Lower lobe of right lung (tissue), 2 donors: ENCODE measurements around the gene ZCCHC2. TPM values are rescaled to one million over a fixed set of nuclear protein-coding genes. Genes with fewer than 3 reads are reported as not detected.
A peak's percentile ranks its signal among the peaks of the same experiment; 100 is the strongest.

ENCODE experiments used
- ATAC-seq, 2 donors: fragments of 200-7000 bp; cut with Tn5 transposase; one replicate each; pipeline ENCODE4 v1.9.1; 2020 to 2022; ENCODE audit warnings: mild to moderate bottlenecking in 2 of 2, moderate library complexity in 2 of 2
- DNase-seq: peaks from one replicate; pipeline ENCODE4 v3.0.0-alpha.2; 2020
- H3K27ac ChIP-seq: fragments of 200-600 bp; one replicate; pipeline ENCODE4 v1.8.0; 2022
- H3K27me3 ChIP-seq: fragments of 200-600 bp; one replicate; pipeline ENCODE4 v1.8.0; 2022; ENCODE audit warnings: low read depth
- H3K36me3 ChIP-seq: fragments of 200-600 bp; one replicate; pipeline ENCODE4 v1.8.0; 2022; ENCODE audit warnings: mild to moderate bottlenecking
- H3K4me1 ChIP-seq: fragments of 200-600 bp; one replicate; pipeline ENCODE4 v1.8.0; 2022
- H3K4me3 ChIP-seq: fragments of 200-600 bp; one replicate; pipeline ENCODE4 v1.8.0; 2022; ENCODE audit warnings: mild to moderate bottlenecking
- H3K9me3 ChIP-seq: fragments of 200-600 bp; one replicate; pipeline ENCODE4 v1.8.0; 2022
- intact Hi-C: fragments of 100-400 bp; cut with DNase I; formaldehyde crosslinking; loops from one replicate; pipeline ENCODE4 v1.11.0; 2022
- total RNA-seq: library from RNA; stranded (reverse); fragmentation: NEBNext Ultra II Directional; extraction: Animal tissue kit (Norgen Biotek cat#: 25700); gene quantifications from one replicate; pipeline ENCODE4 v1.2.1, GENCODE V29; 2021
- TF ChIP-seq, protein P1 (sequence below): fragments of 200-600 bp; IDR thresholded peaks from one replicate; pipeline ENCODE4 v1.8.0; 2022; ENCODE audit warnings: antibody characterized with exemption, mild to moderate bottlenecking
- donor health status: DM: no; HTN: yes; CAD: no; lungs with severe emphysema.

The ZCCHC2 gene
- total RNA-seq, 1 donor from 2014 or later = 51.9 TPM

DNA sequence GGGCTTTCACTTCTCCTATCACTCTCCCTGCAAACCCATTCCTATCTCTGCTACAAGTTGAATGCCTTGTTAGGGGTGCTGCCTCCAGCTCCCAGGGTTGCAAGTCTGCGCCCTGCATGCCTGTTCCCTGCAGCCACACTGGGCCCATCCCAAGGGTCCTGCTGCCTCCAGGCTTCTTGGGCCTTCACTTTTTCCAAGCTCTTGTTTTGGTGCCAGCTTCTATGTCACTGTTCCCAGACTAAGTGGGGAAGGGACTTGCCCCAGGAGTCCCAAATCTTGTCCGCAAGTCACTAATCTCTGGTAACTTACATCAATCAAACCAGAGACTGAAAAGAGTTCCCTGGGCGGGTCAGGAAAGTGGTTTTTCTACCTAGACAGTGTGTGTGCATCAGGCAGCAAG lies 65.4 kb downstream of the ZCCHC2 start:
- no peak for DNase-seq
- Histone ChIP-seq H3K27me3 (no peaks in the 10 kb centered on the region), H3K4me3 (no peak overlapping the region), H3K36me3 (peaks cover 6% of the 10 kb centered on the region), H3K27ac (no peak overlapping the region), H3K4me1 (peaks cover 18% of the 10 kb centered on the region), H3K9me3 (no peaks in the 10 kb centered on the region)
- TF ChIP-seq, protein P1, sequence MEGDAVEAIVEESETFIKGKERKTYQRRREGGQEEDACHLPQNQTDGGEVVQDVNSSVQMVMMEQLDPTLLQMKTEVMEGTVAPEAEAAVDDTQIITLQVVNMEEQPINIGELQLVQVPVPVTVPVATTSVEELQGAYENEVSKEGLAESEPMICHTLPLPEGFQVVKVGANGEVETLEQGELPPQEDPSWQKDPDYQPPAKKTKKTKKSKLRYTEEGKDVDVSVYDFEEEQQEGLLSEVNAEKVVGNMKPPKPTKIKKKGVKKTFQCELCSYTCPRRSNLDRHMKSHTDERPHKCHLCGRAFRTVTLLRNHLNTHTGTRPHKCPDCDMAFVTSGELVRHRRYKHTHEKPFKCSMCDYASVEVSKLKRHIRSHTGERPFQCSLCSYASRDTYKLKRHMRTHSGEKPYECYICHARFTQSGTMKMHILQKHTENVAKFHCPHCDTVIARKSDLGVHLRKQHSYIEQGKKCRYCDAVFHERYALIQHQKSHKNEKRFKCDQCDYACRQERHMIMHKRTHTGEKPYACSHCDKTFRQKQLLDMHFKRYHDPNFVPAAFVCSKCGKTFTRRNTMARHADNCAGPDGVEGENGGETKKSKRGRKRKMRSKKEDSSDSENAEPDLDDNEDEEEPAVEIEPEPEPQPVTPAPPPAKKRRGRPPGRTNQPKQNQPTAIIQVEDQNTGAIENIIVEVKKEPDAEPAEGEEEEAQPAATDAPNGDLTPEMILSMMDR = no peak
- intact Hi-C loops = no loop called here
- ATAC-seq = no peak

DNA sequence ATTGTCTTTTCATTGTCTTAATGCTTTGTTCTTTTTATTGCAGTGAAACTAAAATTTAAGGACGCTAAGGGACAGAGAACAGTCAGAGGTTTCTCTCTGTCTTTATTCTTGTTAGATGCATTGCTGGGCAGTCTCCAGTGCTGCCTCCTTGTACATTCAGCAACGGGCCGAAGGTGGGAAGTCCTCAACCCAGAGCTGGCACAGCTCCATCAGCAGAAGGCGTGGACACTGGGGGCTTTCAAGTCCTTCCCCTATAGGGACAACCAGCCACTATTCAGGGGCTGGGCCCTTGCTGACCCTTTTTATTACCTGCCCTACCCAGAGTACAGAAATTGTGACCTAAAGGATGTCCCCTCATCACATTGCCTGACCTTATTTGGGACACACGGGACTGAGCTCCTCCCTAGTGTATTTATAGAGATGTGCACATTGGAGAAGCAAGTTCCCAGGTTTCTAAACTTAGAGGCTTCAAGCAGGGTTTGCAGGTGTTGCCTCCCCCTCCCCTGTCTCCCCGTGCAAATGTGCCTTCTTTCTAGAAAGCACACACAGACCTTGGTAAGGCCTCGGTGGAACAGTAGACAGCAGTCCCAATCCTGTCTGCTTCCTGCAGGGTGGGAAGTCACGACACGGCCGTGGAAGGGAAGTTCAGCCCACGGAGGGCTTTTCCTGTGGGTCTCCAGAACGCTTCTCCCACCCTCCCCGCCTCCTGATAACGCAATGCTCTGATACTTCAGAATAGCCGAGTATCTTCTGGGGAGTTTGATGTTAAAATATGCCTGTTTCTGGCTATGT lies 68.2 kb downstream of the ZCCHC2 start:
- Histone ChIP-seq H3K36me3 (no peaks in the 10 kb centered on the region), H3K27ac (no peak overlapping the region), H3K4me1 (peaks cover 5% of the 10 kb centered on the region), H3K9me3 (no peaks in the 10 kb centered on the region), H3K4me3 (no peak overlapping the region), H3K27me3 (peaks cover 8% of the 10 kb centered on the region)
- TF ChIP-seq, protein P1 = no peak
- intact Hi-C loops = loop anchor here (10.0 kb wide), 1 partner anchor 394 kb away; no protein-coding TSS in a partner anchor
- no peak for ATAC-seq
- DNase-seq = no peak

DNA sequence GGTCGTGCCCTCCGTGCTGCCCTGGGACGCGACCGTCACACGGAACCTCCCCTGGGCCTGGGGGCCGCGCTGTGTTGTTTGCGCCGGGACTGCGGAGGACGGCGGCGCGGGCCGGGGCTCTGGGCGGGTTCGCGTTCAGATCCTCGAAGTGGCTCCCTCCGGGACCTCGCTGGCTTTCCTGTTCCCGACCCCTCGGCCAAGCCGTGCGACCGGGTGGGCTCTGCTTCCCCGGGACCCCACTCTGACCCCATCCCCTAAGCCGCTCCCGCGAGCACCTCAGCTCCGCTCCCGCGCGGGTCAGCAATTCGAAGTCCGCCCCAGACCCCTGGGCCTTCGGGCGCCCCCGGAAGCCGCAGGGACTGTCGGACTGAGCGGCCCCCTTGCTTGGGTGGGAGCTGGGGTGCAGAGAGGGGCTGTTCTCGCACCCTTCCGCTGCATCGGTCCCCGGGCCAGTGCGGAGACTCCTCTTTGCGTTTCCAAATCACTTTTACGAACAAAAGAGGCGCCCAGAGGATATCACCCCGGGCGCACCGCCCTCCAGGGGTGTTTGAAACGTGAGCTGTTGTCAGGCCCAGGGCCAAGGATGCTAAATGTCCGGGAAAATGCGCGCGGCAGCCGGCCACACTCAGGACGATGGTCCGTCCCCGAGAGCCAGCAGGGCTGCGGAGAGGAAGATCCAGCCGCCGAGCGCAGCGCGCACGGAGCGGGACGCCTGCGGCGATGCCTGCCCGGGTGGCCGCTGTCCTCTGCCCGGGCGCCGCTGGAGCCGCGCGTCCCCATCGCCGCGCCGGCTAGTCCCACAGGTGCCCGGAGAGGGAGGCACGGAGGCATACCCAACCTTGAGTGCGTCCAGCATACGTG lies 73.5 kb downstream of the ZCCHC2 start:
- H3K9me3 ChIP-seq = no peaks in the 10 kb centered on the region
- ATAC-seq (peak; percentile 46 to 57), DNase-seq (no peak)
- H3K36me3 ChIP-seq = no peaks in the 10 kb centered on the region
- peaks cover 11% of the 10 kb centered on the region for H3K4me1 ChIP-seq
- TF ChIP-seq, protein P1 = no peak
- intact Hi-C loops = loop anchor here (10.0 kb wide), 1 partner anchor 388 kb away; no protein-coding TSS in a partner anchor
- H3K27ac ChIP-seq = no peak overlapping the region
- peaks cover 32% of the 10 kb centered on the region for H3K27me3 ChIP-seq
- peak overlapping the region; percentile 41 for H3K4me3 ChIP-seq

DNA sequence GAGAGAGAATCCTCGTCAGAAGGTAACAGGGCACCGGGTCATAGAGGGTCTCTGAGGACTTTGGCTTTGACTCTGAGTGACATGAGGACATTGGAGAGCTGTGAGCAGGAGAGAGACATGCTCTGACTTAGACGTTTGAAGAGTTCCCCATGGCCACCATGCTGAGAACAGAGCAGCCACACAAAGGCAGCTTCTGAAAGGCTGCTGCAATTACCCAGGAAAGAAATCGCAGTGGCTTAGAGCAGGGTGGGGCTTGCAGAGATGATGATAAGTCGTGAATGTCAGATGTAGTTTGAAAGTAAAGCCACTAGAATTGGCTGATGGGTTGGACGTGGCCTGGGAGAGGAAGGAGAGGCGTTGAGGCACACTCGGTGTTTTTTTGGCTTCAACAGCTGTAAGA lies 79.0 kb downstream of the ZCCHC2 start:
- Histone ChIP-seq H3K4me1 (peaks cover 2% of the 10 kb centered on the region), H3K36me3 (no peaks in the 10 kb centered on the region), H3K27me3 (peaks cover 15% of the 10 kb centered on the region), H3K9me3 (no peaks in the 10 kb centered on the region), H3K27ac (no peak overlapping the region), H3K4me3 (no peak overlapping the region)
- TF ChIP-seq, protein P1 = no peak
- ATAC-seq = no peak
- intact Hi-C loops = no loop called here
- DNase-seq = no peak

DNA sequence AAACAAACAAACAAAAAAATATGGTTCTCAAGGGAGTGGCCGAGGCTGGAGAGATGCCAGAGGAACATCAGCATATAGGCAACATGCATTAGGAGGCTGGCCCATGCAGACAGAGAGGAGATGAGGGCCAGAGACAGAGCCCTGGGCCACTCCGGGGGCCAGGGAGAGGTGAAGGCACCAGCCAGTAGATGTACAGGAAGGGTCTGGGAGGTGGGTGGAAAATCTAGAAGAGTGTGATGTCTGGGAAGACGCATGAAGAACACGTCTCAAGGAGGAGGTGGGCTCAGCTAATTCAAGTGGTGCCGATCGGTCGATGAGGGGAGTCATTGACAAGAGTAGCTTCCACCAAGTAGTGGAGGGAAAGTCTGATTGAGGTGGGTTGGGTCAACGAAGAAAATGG lies 79.9 kb downstream of the ZCCHC2 start:
- no peaks in the 10 kb centered on the region for H3K36me3 ChIP-seq
- no peak overlapping the region for H3K27ac ChIP-seq
- peaks cover 8% of the 10 kb centered on the region for H3K27me3 ChIP-seq
- H3K4me3 ChIP-seq = no peak overlapping the region
- no peaks in the 10 kb centered on the region for H3K4me1 ChIP-seq
- intact Hi-C loops = no loop called here
- H3K9me3 ChIP-seq = no peaks in the 10 kb centered on the region
- no peak for ATAC-seq
- TF ChIP-seq, protein P1 = no peak
- DNase-seq = no peak
